NB4 (cell line): Measurements from ENCODE around the gene PRSS8.

Experiments used
- DNase-seq: peaks from one replicate; pipeline ENCODE4 v3.0.0; 2010; ENCODE audit warnings: low read depth
- H3K4me3 ChIP-seq: one replicate; pipeline ENCODE4 v1.5.1; 2011; ENCODE audit warnings: mild to moderate bottlenecking, low read depth, low read length, moderate library complexity
- MYC ChIP-seq: IDR thresholded peaks from 2 replicates; pipeline ENCODE4 v1.6.1; 2011; ENCODE audit warnings: low read depth, low read length
- POLR2A ChIP-seq: IDR thresholded peaks from 2 replicates; pipeline ENCODE4 v1.6.1; 2011; ENCODE audit warnings: mild to moderate bottlenecking; ENCODE audit not compliant: insufficient read length; ENCODE audit errors: extremely low read depth
- TF ChIP-seq, protein P1 (sequence below): IDR thresholded peaks from 2 replicates; pipeline ENCODE4 v1.6.1; 2011; ENCODE audit warnings: low read depth, low read length
- TF ChIP-seq, protein P2 (sequence below): IDR thresholded peaks from one replicate; pipeline ENCODE4 v1.5.1; 2012; ENCODE audit warnings: low read depth, low read length

Gene PRSS8

DNA sequence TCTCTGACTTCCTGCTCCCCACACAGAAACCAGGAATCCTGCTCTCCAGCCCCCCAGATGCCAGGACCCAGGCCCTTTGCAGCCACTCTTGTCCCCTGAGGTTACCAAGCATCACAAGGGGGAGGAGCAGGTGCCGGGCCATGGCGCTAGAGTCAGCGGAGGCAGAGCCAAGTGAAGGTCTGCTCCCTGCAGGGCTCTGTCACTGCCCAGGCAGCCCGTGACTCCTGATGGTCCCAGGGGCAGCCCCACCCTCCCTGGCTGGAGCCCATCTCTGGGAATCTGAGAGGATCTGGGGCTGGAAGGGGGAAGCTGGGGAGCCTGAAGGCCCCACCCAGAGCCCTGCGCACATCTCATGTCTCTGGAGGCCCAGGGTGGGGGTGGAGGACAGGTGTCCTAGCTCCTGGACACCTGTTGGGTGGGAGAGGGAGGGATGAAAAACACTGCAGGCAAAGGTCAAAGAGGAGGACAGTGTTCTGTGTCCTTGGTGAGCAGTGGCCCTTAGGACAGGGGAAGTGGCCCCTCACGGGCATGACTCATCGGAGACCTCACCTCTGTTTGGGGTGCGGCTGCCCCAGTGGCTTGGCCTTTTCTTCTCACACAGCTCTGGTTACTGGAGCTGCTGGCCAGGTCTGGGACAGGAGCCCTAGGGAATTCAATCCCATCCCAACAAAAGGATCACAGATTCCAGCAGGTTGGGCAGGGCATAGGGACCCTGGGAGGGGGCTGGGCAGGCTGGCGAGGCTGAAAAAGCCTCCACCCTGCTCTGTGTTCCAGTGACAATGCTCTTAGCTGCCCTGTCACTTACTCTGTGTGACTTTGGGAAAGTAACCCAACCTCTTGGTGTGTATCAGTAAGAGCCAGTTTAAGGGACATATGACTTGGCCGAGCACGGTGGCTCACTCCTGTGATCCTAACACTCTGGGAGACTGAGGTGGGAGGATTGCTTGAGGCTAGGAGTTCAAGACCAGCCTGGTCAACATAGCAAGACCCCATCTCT, 14.7 kb upstream of the PRSS8 start, which contains the start of gene PRSS36:
Gene PRSS36, minus strand, starts transcription at position 173 of the 997 bp plus-strand sequence. Its CDS starts 31 bp downstream, at position 142.
- no peak for DNase-seq
- H3K4me3 ChIP-seq, result no peak within 1 kb of the TSS
- TF ChIP-seq, protein P1, sequence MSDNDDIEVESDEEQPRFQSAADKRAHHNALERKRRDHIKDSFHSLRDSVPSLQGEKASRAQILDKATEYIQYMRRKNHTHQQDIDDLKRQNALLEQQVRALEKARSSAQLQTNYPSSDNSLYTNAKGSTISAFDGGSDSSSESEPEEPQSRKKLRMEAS, result no peak
- no peak for TF ChIP-seq POLR2A
- TF ChIP-seq, protein P2, sequence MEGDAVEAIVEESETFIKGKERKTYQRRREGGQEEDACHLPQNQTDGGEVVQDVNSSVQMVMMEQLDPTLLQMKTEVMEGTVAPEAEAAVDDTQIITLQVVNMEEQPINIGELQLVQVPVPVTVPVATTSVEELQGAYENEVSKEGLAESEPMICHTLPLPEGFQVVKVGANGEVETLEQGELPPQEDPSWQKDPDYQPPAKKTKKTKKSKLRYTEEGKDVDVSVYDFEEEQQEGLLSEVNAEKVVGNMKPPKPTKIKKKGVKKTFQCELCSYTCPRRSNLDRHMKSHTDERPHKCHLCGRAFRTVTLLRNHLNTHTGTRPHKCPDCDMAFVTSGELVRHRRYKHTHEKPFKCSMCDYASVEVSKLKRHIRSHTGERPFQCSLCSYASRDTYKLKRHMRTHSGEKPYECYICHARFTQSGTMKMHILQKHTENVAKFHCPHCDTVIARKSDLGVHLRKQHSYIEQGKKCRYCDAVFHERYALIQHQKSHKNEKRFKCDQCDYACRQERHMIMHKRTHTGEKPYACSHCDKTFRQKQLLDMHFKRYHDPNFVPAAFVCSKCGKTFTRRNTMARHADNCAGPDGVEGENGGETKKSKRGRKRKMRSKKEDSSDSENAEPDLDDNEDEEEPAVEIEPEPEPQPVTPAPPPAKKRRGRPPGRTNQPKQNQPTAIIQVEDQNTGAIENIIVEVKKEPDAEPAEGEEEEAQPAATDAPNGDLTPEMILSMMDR, result no peak

DNA sequence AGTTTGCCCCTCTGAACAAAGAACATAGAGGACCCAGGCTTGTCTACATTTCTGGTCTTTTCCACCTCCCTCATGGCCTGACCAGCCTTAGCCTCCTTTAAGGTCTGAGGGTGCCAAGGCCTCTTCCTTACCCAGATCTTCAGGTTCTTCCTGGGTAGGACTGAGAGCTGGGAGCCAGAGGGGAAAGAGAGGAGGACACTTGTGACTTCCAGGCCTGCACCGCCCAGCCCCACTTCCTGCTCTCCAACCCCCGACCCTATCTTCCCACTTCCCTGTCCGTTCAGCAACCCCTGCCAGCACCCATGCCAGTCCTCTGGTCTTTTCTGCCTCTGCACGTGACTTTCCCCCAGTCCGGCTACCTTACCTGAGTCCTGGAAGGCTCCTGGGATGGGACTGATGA, 13.8 kb upstream of the PRSS8 start:
- H3K4me3 ChIP-seq, result no peak overlapping the region
- DNase-seq, result no peak
- TF ChIP-seq POLR2A (no peak), MYC (no peak)
- TF ChIP-seq, protein P1, result no peak
- TF ChIP-seq, protein P2, result no peak

DNA sequence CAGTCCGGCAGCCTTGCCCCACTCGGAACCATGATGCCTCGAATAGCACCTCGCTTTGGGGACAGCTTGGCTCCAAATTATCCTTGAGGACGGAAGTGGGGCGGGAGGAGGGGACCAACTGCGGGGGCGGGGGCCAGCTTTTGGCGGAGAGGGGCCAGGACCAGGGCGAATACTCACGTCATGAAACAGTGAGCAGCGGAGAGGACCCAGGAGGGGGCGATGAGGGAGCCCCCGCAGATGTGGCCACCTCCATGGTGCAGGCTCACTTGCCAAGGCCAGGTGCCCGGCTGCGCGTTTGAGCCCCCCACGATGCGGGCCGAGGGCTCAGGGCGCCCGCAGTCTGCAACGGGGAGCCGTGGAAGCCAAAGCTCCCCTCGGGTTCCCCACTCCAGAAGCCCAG, 13.4 kb upstream of the PRSS8 start:
- DNase-seq, result no peak
- no peak overlapping the region for H3K4me3 ChIP-seq
- TF ChIP-seq, protein P1, result no peak
- TF ChIP-seq, protein P2, result no peak
- TF ChIP-seq MYC (no peak), POLR2A (no peak)

DNA sequence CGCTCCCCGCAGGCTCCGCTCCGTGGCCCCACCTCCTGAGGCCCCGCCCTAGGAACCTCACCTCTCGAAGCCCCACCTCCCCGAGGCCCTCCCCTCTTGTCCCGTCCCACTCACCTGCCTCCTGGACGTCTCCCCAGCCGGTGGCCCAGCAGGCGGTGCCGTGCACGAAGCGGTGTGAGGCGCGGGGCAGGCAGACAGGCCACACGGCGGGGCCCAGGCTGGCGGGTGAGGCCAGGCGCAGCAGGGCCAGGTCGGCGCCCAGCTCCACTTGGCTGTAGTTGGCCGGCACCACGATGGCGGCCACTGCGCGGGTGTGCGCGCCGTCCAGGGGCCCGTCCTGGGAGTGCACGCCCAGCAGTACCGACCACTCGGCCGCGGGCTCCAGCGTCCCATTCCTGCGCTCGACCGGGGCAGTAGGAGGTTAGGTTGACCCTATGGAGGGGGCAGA, 12.8 kb upstream of the PRSS8 start:
- no peak overlapping the region for H3K4me3 ChIP-seq
- no peak for TF ChIP-seq POLR2A
- TF ChIP-seq, protein P2, result no peak
- TF ChIP-seq, protein P1, result no peak
- no peak for TF ChIP-seq MYC
- no peak for DNase-seq

DNA sequence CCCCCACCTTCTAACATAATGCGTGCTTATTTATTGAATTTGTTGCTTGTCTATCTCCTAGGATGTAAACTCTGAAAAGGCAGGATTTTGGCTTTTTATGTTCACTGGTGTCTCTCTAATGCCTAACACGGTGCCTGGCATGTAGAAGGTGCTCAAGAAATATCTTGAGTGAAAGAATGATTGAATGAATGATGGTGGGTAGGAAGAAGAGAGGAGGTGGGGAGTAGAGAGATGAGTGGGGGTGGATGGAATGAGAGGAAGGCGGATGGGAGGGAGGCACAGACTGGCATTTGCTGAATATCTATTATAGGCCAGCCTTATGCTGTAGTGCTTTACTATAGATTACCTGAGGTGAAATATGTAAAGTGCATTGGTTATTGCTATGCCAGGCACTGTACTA, 12.0 kb upstream of the PRSS8 start:
- H3K4me3 ChIP-seq, result no peak overlapping the region
- TF ChIP-seq, protein P1, result no peak
- TF ChIP-seq, protein P2, result no peak
- no peak for TF ChIP-seq POLR2A
- TF ChIP-seq MYC, result no peak

More for the DNA sequence above, 12.0 kb upstream of the PRSS8 start:
- DNase-seq, result no peak
